Measurements from ENCODE around the gene BICRAL. TPM values are rescaled to one million over a fixed set of nuclear protein-coding genes. Genes with fewer than 3 reads are reported as not detected.

The BICRAL gene
- total RNA-seq, 1 experiment from 2014 or later, result 9.7 TPM

- CTCF ChIA-PET, result no interaction called here
- no peaks in the 10 kb centered on the region for H3K9me3 Mint-ChIP-seq
- POLR2A ChIA-PET, result no interaction called here
- TF ChIP-seq PRDM15 (CRISPR knock-in tag; IDR thresholded peaks at IDR 0.05), result no peak
- TF ChIP-seq ELF4 (CRISPR knock-in tag; IDR thresholded peaks at IDR 0.05; ENCODE audit: low read depth), result no peak
- TF ChIP-seq ESRRA (CRISPR knock-in tag; IDR thresholded peaks at IDR 0.05; ENCODE audit: borderline replicate concordance), result no peak
- TF ChIP-seq HMGXB4 (CRISPR knock-in tag; IDR thresholded peaks at IDR 0.05), result no peak
- TF ChIP-seq, protein P1, sequence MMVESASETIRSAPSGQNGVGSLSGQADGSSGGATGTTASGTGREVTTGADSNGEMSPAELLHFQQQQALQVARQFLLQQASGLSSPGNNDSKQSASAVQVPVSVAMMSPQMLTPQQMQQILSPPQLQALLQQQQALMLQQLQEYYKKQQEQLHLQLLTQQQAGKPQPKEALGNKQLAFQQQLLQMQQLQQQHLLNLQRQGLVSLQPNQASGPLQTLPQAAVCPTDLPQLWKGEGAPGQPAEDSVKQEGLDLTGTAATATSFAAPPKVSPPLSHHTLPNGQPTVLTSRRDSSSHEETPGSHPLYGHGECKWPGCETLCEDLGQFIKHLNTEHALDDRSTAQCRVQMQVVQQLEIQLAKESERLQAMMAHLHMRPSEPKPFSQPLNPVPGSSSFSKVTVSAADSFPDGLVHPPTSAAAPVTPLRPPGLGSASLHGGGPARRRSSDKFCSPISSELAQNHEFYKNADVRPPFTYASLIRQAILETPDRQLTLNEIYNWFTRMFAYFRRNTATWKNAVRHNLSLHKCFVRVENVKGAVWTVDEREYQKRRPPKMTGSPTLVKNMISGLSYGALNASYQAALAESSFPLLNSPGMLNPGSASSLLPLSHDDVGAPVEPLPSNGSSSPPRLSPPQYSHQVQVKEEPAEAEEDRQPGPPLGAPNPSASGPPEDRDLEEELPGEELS (CRISPR knock-in tag; IDR thresholded peaks at IDR 0.05), result no peak
- TF ChIP-seq FOXJ3 (CRISPR knock-in tag; IDR thresholded peaks at IDR 0.05; ENCODE audit: borderline replicate concordance), result no peak
- no peak for TF ChIP-seq ZNF317 (CRISPR knock-in tag; IDR thresholded peaks at IDR 0.05; ENCODE audit: borderline replicate concordance, low read depth)
- no peak for TF ChIP-seq ZNF425 (CRISPR knock-in tag; conservative IDR thresholded peaks at IDR 0.05)
- TF ChIP-seq, protein P2, sequence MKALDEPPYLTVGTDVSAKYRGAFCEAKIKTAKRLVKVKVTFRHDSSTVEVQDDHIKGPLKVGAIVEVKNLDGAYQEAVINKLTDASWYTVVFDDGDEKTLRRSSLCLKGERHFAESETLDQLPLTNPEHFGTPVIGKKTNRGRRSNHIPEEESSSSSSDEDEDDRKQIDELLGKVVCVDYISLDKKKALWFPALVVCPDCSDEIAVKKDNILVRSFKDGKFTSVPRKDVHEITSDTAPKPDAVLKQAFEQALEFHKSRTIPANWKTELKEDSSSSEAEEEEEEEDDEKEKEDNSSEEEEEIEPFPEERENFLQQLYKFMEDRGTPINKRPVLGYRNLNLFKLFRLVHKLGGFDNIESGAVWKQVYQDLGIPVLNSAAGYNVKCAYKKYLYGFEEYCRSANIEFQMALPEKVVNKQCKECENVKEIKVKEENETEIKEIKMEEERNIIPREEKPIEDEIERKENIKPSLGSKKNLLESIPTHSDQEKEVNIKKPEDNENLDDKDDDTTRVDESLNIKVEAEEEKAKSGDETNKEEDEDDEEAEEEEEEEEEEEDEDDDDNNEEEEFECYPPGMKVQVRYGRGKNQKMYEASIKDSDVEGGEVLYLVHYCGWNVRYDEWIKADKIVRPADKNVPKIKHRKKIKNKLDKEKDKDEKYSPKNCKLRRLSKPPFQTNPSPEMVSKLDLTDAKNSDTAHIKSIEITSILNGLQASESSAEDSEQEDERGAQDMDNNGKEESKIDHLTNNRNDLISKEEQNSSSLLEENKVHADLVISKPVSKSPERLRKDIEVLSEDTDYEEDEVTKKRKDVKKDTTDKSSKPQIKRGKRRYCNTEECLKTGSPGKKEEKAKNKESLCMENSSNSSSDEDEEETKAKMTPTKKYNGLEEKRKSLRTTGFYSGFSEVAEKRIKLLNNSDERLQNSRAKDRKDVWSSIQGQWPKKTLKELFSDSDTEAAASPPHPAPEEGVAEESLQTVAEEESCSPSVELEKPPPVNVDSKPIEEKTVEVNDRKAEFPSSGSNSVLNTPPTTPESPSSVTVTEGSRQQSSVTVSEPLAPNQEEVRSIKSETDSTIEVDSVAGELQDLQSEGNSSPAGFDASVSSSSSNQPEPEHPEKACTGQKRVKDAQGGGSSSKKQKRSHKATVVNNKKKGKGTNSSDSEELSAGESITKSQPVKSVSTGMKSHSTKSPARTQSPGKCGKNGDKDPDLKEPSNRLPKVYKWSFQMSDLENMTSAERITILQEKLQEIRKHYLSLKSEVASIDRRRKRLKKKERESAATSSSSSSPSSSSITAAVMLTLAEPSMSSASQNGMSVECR (CRISPR knock-in tag; IDR thresholded peaks at IDR 0.05; ENCODE audit: borderline replicate concordance), result no peak
- TF ChIP-seq, protein P3, sequence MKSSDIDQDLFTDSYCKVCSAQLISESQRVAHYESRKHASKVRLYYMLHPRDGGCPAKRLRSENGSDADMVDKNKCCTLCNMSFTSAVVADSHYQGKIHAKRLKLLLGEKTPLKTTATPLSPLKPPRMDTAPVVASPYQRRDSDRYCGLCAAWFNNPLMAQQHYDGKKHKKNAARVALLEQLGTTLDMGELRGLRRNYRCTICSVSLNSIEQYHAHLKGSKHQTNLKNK (CRISPR knock-in tag; IDR thresholded peaks at IDR 0.05), result no peak
- TF ChIP-seq ZNF281 (CRISPR knock-in tag; IDR thresholded peaks at IDR 0.05), result no peak
- TF ChIP-seq, protein P4, sequence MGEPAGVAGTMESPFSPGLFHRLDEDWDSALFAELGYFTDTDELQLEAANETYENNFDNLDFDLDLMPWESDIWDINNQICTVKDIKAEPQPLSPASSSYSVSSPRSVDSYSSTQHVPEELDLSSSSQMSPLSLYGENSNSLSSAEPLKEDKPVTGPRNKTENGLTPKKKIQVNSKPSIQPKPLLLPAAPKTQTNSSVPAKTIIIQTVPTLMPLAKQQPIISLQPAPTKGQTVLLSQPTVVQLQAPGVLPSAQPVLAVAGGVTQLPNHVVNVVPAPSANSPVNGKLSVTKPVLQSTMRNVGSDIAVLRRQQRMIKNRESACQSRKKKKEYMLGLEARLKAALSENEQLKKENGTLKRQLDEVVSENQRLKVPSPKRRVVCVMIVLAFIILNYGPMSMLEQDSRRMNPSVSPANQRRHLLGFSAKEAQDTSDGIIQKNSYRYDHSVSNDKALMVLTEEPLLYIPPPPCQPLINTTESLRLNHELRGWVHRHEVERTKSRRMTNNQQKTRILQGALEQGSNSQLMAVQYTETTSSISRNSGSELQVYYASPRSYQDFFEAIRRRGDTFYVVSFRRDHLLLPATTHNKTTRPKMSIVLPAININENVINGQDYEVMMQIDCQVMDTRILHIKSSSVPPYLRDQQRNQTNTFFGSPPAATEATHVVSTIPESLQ (CRISPR knock-in tag; IDR thresholded peaks at IDR 0.05), result no peak
- TF ChIP-seq JAZF1 (CRISPR knock-in tag; IDR thresholded peaks at IDR 0.05), result no peak
- TF ChIP-seq FOXK1 (CRISPR knock-in tag; IDR thresholded peaks at IDR 0.05), result no peak
- TF ChIP-seq TP53 (CRISPR knock-in tag; IDR thresholded peaks at IDR 0.05), result no peak
- TF ChIP-seq, protein P5, sequence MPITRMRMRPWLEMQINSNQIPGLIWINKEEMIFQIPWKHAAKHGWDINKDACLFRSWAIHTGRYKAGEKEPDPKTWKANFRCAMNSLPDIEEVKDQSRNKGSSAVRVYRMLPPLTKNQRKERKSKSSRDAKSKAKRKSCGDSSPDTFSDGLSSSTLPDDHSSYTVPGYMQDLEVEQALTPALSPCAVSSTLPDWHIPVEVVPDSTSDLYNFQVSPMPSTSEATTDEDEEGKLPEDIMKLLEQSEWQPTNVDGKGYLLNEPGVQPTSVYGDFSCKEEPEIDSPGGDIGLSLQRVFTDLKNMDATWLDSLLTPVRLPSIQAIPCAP (CRISPR knock-in tag; IDR thresholded peaks at IDR 0.05), result no peak
These were observed 27.1 kb upstream of the BICRAL start for GRCh38 chr6:42754759-42755158.

More at GRCh38 chr6:42754759-42755158, 27.1 kb upstream of the BICRAL start:
- H3K27ac Mint-ChIP-seq, result no peak overlapping the region
- no peaks in the 10 kb centered on the region for H3K27me3 Mint-ChIP-seq (ENCODE audit: low read depth)
- H3K4me1 Mint-ChIP-seq, result peaks cover 44% of the 10 kb centered on the region
- ATAC-seq (no peak), DNase-seq (ENCODE audit: low spot score) (no peak)
- no peak overlapping the region for H3K4me3 Mint-ChIP-seq
- peaks cover 3% of the 10 kb centered on the region; the same call in 1 of the 2 replicates for H3K36me3 Mint-ChIP-seq

Measured in WTC11 (cell line).